Trophoblast cell (in vitro differentiated cells and primary cell): Measurements from ENCODE around the gene KRT77.
"Not testable (repeated sequence)": the region's sequence is repeated elsewhere in the genome, so short reads cannot be mapped to it uniquely, and the experiment has no call there.

Experiments
- DNase-seq, 2 donors: peaks; one replicate each; pipeline ENCODE4 v3.0.0-alpha.2; 2016
- H2AFZ ChIP-seq: 2 replicates; pipeline ENCODE4 v1.6.1; 2013; ENCODE audit warnings: low read length, moderate library complexity, mild to moderate bottlenecking; ENCODE audit not compliant: insufficient read depth, poor library complexity
- H2AK5ac ChIP-seq: 2 replicates; pipeline ENCODE4 v1.6.1; 2013; ENCODE audit warnings: mild to moderate bottlenecking, low read length
- H2BK120ac ChIP-seq: 2 replicates; pipeline ENCODE4 v1.6.1; 2013; ENCODE audit warnings: low read length, mild to moderate bottlenecking, moderate library complexity; ENCODE audit not compliant: insufficient read depth, poor library complexity
- H2BK12ac ChIP-seq: 2 replicates; pipeline ENCODE4 v1.6.1; 2013; ENCODE audit warnings: mild to moderate bottlenecking, low read length, moderate library complexity
- H2BK5ac ChIP-seq: 2 replicates; pipeline ENCODE4 v1.6.1; 2013; ENCODE audit warnings: low read length, low read depth, moderate library complexity, mild to moderate bottlenecking; ENCODE audit not compliant: poor library complexity
- H3K14ac ChIP-seq: 2 replicates; pipeline ENCODE4 v1.6.1; 2013; ENCODE audit warnings: mild to moderate bottlenecking, low read length
- H3K18ac ChIP-seq: 2 replicates; pipeline ENCODE4 v1.6.1; 2013; ENCODE audit warnings: mild to moderate bottlenecking, low read length
- H3K23ac ChIP-seq: 2 replicates; pipeline ENCODE4 v1.6.1; 2013; ENCODE audit warnings: low read length
- H3K27ac ChIP-seq: 2 replicates; pipeline ENCODE4 v1.5.1; 2013; ENCODE audit warnings: low read depth, mild to moderate bottlenecking, inconsistent platforms, low read length, moderate library complexity
- H3K27me3 ChIP-seq: 2 replicates; pipeline ENCODE4 v1.6.1; 2013; ENCODE audit warnings: inconsistent platforms, mild to moderate bottlenecking, low read length, moderate library complexity; ENCODE audit not compliant: insufficient read depth
- H3K36me3 ChIP-seq, 2 experiments: 1 replicate in 1 of 2; 2 replicates in 1 of 2; pipeline ENCODE4 v1.6.1; 2013; ENCODE audit warnings: low read length in 2 of 2, mild to moderate bottlenecking in 2 of 2, moderate library complexity in 1 of 2; ENCODE audit not compliant: insufficient read depth in 2 of 2, control insufficient read depth in 1 of 2
- H3K4ac ChIP-seq: 2 replicates; pipeline ENCODE4 v1.6.1; 2013; ENCODE audit warnings: low read depth, mild to moderate bottlenecking, low read length, moderate library complexity
- H3K4me1 ChIP-seq, 2 experiments: 1 replicate in 1 of 2; 2 replicates in 1 of 2; pipeline ENCODE4 v1.6.1; 2013; ENCODE audit warnings: low read length in 2 of 2, mild to moderate bottlenecking in 2 of 2, moderate library complexity in 1 of 2; ENCODE audit not compliant: insufficient read depth in 2 of 2, control insufficient read depth in 1 of 2
- H3K4me2 ChIP-seq: 2 replicates; pipeline ENCODE4 v1.6.1; 2013; ENCODE audit warnings: inconsistent platforms, mild to moderate bottlenecking, low read length, moderate library complexity
- H3K4me3 ChIP-seq: 2 replicates; pipeline ENCODE4 v1.5.1; 2013; ENCODE audit warnings: mild to moderate bottlenecking, low read depth, low read length, inconsistent platforms
- H3K79me1 ChIP-seq: one replicate; pipeline ENCODE4 v1.6.1; 2013; ENCODE audit warnings: low read length
- H3K79me2 ChIP-seq: 2 replicates; pipeline ENCODE4 v1.6.1; 2013; ENCODE audit warnings: low read length, mild to moderate bottlenecking; ENCODE audit not compliant: control insufficient read depth, insufficient read depth, poor library complexity
- H3K9ac ChIP-seq: 2 replicates; pipeline ENCODE4 v1.6.1; 2013; ENCODE audit warnings: mild to moderate bottlenecking, low read length
- H3K9me3 ChIP-seq: 2 replicates; pipeline ENCODE4 v1.6.1; 2013; ENCODE audit warnings: low read depth, mild to moderate bottlenecking, control low read depth, inconsistent platforms, low read length; ENCODE audit not compliant: insufficient read depth
- H4K12ac ChIP-seq: 2 replicates; pipeline ENCODE4 v1.6.1; 2013; ENCODE audit warnings: low read depth, mild to moderate bottlenecking, low read length, moderate library complexity
- H4K8ac ChIP-seq: 2 replicates; pipeline ENCODE4 v1.6.1; 2013; ENCODE audit warnings: low read depth, mild to moderate bottlenecking, low read length, moderate library complexity
- H4K91ac ChIP-seq: one replicate; pipeline ENCODE4 v1.6.1; 2013; ENCODE audit warnings: low read depth, mild to moderate bottlenecking, low read length, moderate library complexity
- WGBS: extraction: QIAGEN DNeasy Blood & Tissue Kit; methylation state at CpG from one replicate; pipeline ENCODE4 v1.1.7; 2013; ENCODE audit warnings: missing lambda C conversion rate; ENCODE audit not compliant: insufficient read length, insufficient coverage; ENCODE audit errors: extremely low coverage; 5-methylcytosine and 5-hydroxymethylcytosine counted together

Gene KRT77

DNA sequence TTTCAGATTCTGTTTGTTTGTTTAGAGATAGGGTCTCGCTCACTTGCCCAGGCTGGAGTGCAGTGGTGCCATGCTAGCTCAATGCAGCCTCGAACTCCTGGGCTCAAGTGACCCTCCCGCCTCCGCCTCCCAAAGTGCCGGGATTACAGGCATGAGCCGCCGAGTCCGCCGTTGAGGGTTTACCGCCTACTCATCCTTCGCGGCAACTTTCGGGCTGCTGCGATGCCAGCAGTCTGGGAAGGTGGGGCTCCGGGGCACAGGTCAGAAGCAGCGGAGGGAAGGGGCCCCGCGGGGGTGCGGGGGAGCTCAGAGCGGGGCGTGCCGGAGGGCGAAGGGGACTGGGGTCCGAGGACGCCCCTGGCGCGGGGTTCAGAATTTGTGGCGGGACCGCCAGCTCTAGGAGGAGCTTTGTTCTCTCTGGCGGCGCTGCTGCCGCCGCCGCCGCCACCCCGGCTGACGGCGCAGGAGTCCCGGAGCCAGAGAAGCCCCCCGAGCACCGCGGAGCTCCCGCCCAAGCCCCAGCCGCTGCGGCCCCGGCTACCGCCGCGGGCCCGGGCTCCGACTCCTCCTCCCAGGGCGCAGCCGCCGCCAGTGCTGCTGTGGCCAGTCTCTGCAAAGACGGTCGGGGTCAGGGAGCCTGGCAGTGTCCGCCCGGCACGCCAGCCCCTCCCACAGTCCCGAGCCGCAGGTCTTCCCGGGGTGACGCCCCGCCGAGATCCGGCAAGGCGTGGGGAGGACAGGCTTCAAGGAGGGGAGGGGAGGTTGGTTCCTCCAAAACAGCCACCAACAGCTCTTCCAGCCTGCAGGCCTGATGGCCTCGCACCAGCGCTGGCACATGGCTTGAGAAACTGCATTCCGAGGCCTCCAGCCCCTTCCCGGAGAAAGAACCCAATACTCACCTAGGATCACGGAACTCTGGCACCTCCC is 10.9 kb upstream of the KRT77 start:
- H3K27ac ChIP-seq = no peak overlapping the region
- no peaks in the 10 kb centered on the region for H3K79me1 ChIP-seq
- no peaks in the 10 kb centered on the region for H3K36me3 ChIP-seq
- H4K91ac ChIP-seq = no peak overlapping the region
- no peak overlapping the region for H2AFZ ChIP-seq
- H4K8ac ChIP-seq = no peak overlapping the region
- no peak overlapping the region for H3K14ac ChIP-seq
- peaks cover 25% of the 10 kb centered on the region for H3K27me3 ChIP-seq
- no peak overlapping the region for H3K9ac ChIP-seq
- H3K4me2 ChIP-seq = peak overlapping the region; percentile 55
- H2AK5ac ChIP-seq = no peak overlapping the region
- no peak overlapping the region for H2BK120ac ChIP-seq
- no peaks in the 10 kb centered on the region for H3K4me1 ChIP-seq
- no peak overlapping the region for H3K18ac ChIP-seq
- H2BK12ac ChIP-seq = no peak overlapping the region
- no CpG with 5 or more reads among the region's 72 CpGs for WGBS
- peak overlapping the region; percentile 4 for H3K4me3 ChIP-seq
- H2BK5ac ChIP-seq = no peak overlapping the region
- peaks cover 8% of the 10 kb centered on the region for H3K9me3 ChIP-seq
- DNase-seq = no peak
- H4K12ac ChIP-seq = no peak overlapping the region
- H3K23ac ChIP-seq = no peak overlapping the region
- no peaks in the 10 kb centered on the region for H3K79me2 ChIP-seq
- no peak overlapping the region for H3K4ac ChIP-seq

DNA sequence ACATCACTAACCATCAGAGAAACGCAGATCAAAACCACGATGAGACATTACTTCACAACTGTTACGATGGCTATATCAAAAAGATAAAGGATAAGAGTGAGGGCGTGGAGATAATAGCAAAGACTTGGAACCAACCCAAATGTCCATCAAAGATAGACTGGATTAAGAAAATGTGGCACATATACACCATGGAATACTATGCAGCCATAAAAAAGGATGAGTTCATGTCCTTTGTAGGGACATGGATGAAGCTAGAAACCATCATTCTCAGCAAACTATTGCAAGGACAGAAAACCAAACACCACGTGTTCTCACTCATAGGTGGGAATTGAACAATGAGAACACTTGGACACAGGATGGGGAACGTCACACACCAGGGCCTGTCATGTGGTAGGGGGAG is 8.8 kb upstream of the KRT77 start:
- H3K27me3 ChIP-seq = peaks cover 25% of the 10 kb centered on the region
- not testable (repeated sequence) for H3K4ac ChIP-seq, H4K91ac ChIP-seq, H2BK12ac ChIP-seq, H3K36me3 ChIP-seq, H2BK5ac ChIP-seq, H2AK5ac ChIP-seq, H2BK120ac ChIP-seq, H3K79me2 ChIP-seq, DNase-seq, H3K9ac ChIP-seq, H3K14ac ChIP-seq, H3K23ac ChIP-seq, H4K12ac ChIP-seq, H4K8ac ChIP-seq, H2AFZ ChIP-seq, H3K4me3 ChIP-seq, H3K18ac ChIP-seq, H3K4me1 ChIP-seq, H3K4me2 ChIP-seq, H3K79me1 ChIP-seq, H3K27ac ChIP-seq, H3K9me3 ChIP-seq
- no CpG with 5 or more reads among the region's 6 CpGs for WGBS

DNA sequence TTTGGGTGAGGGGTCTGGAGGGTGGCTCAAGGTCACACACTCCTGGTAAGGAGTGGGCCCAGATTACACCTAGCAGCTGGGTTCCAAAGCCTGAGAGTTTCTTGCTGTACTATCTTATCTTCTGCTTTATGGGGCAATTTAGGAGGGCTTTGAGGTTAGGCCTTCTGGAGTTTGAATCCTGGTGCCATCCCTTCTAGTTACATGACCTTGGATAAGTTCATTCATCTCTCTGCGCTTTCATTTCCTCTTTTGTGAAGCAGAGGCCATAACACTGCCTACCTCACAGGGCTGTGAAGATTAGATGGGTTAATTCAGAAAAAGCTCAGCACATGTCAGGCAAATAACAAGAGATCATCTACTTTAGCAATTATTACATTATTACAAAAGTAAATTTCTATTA is 7.4 kb upstream of the KRT77 start:
- DNase-seq = no peak
- Histone ChIP-seq H4K91ac (no peak overlapping the region), H2AK5ac (no peak overlapping the region), H3K4me1 (no peaks in the 10 kb centered on the region), H2BK5ac (no peak overlapping the region), H3K4me3 (no peak overlapping the region), H4K12ac (no peak overlapping the region), H3K18ac (no peak overlapping the region), H2BK120ac (no peak overlapping the region), H2BK12ac (no peak overlapping the region), H3K27ac (no peak overlapping the region), H3K9me3 (peaks cover 8% of the 10 kb centered on the region), H3K79me1 (no peaks in the 10 kb centered on the region), H4K8ac (no peak overlapping the region), H3K4me2 (no peak overlapping the region), H3K9ac (no peak overlapping the region), H3K14ac (no peak overlapping the region), H3K36me3 (no peaks in the 10 kb centered on the region), H2AFZ (no peak overlapping the region), H3K79me2 (no peaks in the 10 kb centered on the region), H3K4ac (no peak overlapping the region), H3K27me3 (peaks cover 24% of the 10 kb centered on the region), H3K23ac (no peak overlapping the region)
- WGBS = no CpG with 5 or more reads among the region's 1 CpG

DNA sequence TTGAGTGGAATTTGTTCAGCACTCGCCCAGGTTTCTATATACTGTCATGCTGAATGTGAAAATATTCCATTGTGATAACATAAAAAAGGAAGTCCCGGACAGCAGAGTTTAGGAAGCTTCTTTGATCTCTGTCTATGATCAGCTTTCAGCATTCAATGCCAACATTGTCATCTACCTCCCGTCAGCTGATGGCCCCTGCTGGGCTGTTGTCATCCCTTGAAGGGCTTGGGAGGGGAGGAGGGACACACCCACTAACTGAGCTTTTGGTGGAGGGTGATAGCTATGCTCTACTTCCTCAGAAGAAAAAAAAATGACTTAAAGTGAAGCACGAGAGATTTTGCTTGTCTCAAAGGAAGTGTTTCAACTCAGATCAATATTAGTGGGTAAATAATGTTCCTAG is 4.7 kb upstream of the KRT77 start:
- Histone ChIP-seq H3K18ac (no peak overlapping the region), H3K9ac (no peak overlapping the region), H4K12ac (no peak overlapping the region), H2BK5ac (no peak overlapping the region), H4K91ac (no peak overlapping the region), H3K4ac (no peak overlapping the region), H3K4me1 (no peaks in the 10 kb centered on the region), H3K4me2 (no peak overlapping the region), H3K79me2 (no peaks in the 10 kb centered on the region), H4K8ac (no peak overlapping the region), H3K27ac (no peak overlapping the region), H3K27me3 (no peaks in the 10 kb centered on the region), H3K14ac (no peak overlapping the region), H3K36me3 (no peaks in the 10 kb centered on the region), H3K9me3 (no peaks in the 10 kb centered on the region), H2BK120ac (no peak overlapping the region), H2BK12ac (no peak overlapping the region), H3K4me3 (no peak overlapping the region), H3K79me1 (no peaks in the 10 kb centered on the region), H3K23ac (no peak overlapping the region), H2AK5ac (no peak overlapping the region), H2AFZ (no peak overlapping the region)
- no CpG with 5 or more reads among the region's 4 CpGs for WGBS
- no peak for DNase-seq
